KG1 (cell line): ENCODE data around the gene GAREM2.
"Not testable (repeated sequence)": the region's sequence is repeated elsewhere in the genome, so short reads cannot be mapped to it uniquely, and the experiment has no call there.

Experiments
- DNase-seq: peaks from one replicate; lab custom pipeline; 2025; lab: John Stamatoyannopoulos, UW

Gene GAREM2

DNA sequence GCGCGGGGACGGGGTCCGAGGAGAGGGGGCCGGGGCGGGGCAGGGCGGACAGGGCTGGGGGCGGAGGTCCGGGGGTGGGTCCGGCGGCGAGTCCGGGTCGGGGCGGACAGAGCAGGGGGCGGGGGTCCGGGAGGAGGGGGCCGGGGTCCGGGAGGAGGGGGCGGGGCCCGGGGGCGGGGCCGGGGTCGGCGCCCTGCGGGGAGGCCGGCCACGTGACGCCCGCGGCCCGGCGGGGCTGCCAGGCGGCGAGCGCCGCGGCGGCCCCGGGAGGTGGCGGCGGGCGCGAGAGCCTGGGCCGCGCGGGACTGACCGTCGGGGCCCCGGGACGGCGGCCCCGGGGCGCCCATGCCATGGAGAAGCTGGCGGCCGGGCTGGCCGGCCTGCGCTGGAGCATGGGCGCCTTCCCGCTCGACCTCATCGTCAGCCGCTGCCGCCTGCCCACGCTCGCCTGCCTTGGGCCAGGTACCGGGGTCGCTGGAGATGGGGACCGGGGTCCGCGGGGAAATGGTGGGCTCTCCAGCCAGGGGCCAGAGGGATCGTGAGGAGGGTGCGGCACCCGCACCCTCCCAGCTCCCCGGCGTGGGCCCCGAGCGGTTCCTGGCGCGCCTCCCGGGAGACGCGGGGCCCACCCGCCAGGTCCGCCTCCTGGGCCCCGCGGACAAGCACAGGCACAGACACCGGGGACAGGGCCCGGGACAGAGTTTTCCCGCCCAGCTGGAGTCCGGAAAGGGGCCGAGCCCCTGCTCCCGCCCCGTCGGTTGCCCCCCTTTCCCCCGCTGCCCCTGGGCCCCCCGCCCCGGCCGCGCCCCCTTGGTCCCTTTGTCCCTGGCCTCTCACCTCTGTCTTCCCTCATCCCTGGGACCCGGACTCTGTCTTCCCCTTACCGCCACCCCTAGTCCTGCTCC, at the start of gene GAREM2:
TSS of gene GAREM2 (plus strand) at position 218 of the 905 bp plus-strand sequence. CDS start at position 351, 133 bp downstream.
- no peak for DNase-seq

DNA sequence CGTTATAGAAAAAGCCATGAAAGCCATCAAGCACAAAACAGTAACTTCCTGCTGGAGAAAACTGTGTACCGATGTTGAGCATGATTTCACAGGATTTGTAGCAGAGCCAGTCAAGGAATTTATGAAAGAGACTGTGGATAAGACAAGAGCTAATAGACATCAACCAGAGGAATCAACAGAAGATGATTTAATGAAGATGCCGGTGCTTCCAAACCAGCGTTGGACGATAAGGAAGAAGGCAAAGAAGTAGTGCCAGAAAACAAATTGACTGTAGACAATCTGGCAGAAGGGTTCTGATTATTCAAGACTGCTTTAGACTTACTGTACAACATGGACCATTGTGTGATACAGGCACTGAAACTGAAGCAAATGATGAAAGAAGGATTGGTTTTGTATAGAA, 49.5 kb upstream of the GAREM2 start:
- DNase-seq, result no peak

DNA sequence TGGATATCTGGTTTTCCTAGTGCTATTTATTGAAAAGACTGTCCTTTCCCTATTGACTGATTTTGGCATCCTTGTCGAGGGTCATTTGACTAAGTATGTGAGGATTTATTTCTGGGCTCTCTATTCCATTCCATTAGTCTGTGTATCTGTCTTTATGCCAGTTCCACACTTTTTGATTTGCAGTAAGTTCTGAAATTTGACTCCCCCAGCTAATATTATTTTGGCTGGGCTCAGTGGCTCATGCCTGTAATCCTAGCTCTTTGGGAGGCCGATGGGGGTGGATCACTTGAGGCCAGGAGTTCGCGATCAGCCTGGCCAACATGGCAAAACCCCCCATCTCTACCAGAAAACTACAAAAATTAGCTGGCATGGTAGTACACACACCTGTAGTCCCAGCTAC, 46.8 kb upstream of the GAREM2 start:
- no peak for DNase-seq

DNA sequence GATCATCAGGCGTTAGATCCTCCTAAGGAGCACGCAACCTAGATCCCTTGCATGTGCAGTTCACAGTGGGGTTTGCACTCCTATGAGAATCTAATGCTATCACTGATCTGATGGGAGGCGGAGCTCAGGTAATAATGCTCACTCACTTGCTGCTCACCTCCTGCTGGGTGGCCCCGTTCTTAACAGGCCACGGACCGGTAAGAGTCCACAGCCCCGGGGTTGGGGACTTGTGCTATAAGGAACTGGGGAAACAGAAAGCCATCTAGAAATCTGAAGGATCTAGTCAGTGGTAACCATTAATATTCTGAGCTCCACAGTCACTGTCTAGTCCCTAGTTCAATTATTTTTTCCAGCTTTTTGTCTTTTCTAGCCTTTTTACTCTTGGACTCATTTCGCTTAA, 44.7 kb upstream of the GAREM2 start:
- no peak for DNase-seq

DNA sequence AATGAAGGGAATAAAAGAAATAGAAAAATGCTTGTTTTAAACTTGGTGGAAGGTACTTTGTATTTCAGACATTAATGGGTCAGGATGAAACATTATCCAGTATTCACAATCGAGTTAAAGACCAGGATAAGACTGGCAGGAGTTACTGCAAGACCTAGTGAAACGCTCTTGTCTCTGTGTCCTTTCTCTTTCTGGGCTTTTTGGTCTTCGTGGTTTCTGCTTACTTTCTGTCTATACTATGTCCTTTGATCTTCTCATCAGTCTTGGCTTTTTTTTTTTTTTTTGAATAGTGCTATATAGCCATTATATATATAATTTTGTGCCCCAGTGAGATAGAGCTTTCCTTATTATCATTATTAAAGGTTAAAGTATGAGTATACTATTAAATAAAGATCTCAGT, 42.1 kb upstream of the GAREM2 start:
- DNase-seq, result no peak

DNA sequence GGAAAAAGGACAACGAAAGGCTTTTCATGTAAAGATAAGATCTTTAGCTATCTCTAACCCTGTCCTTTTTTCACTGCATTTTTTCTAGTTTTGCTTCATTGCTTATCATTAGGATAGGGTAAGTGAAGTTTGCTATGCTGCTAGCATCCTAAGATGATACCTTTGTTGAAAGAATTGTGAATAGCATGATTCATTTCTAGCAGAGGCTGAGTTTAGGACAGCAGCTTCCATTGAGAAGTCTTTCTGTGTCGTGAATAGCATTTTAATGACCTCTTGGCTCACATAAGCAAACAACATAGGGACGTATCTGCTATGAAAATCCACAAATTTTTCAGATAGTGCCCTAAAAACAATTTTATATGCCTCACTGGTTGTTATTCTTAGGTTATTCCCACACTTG, 36.4 kb upstream of the GAREM2 start:
- DNase-seq, result no peak

DNA sequence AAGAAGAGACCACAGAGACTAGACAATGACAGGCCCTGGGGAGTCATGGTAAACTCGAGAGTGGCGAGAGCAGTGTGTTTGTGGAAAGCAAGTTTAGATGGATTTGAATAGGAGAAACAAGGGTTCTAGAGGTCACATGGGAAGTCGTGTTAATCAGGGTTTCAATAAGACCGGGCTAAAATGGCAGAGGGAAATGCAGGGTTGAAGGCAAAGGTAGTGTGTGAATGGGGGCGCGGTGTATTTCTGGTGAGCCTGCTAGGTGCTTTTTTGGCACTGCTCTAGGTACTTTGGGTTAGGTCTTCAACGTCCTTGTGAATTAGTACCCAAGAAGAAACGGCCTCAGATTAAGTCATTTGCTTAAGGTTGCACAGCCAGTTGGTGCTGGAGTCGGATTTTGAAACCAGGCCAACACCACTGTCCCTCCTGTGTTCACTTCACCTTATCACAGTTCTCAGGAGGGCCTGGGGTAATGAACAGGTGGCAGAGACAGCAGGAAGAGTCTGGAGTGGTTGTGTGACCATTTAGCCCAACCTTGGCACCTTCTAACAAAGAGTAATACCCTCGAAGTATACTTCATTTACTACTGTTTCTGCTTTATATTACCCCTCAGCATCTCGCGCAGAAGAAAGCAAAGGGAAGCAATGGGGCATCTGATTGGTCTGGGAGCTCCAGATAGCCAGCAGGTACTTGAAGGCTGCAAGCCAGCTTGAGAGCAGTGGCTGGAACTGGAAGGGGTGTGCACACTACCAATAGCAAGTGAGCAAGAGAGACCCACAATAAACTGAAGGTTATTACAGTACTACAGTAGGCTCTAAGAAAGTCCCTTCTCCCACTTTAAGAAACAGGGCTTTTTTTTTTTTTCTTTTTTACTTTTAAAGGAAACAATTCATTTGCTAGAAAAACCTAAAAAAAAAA, 33.4 kb upstream of the GAREM2 start:
- DNase-seq, result no peak

DNA sequence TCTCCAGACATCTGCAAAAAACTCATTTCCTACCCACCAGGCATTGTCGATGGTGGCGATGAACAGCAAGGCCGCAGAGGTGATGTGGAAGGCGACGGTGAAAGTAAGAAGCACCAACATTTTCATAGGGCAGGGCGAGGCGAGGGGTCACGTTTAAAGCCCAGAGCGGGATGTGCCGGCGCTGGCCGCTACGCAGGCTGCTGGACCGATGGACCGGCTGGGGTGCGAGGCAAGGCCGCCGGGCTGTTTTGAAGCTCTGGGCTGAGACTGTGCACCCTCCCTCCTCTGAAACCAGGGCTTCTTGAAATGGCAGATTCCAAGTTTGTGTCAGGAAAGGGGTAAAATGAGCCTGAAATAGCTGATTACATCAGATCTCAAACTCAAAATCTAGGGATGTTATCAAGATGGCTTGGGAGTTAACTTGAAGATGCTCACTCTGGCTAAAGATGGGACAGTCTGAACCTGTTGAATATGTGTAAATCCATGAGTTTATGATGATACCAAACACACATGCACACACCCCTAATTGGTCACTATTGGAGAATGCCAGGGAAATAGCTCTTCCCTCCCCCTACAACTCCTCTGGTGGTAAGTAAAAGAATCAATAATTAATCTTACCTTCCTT, 31.6 kb upstream of the GAREM2 start:
- DNase-seq, result no peak

DNA sequence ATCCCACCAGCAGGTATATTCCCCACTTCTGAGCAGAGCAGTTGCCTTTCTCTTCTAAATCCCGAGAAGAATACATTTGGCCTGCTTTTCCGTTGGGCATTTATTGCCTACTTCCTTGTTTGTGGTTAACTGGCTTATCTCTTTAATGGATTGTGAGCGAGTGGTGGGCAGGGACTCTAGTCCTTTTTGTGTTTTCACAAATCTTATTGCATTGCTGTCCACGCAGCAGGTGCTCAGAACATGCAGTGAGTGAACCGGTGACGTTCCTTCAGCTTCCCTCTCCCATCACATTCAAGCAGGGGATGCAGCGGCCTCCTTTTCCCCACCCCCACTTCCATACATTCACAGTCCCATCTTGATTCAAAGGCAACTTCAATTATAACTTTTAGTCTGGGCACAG, 28.9 kb upstream of the GAREM2 start:
- DNase-seq, result no peak

DNA sequence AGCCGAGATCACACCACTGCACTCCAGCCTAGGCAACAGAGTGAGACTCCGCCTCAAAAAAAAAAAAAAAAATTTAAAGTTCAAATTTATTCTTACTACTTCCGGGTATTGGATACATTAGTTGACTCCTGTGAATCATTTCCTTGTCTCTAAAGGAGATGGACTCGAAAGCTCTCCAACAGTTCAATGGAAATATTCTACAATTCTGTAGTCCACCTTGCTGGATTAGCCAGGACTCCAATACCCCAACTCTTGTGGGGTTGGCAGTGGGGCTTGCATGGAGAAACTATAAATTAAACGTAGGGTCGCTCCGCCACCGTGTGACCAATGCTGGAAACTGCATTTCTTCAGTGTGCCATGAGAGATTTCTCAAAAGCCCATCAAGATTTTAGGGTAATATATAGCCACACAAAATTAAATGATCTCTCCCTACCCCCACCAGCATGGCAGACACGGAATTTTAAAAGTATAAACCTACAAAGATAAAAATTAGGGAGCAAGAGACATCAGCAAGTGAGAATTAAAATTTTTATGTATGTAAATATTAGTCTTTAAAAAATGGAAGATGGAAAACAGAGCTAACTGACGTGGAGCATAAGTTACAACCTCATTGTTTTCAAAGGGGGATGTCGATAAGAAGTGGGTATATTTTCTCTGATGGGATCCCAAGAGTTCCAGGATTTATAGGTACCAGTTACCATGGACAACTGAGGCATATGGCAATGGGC, 27.8 kb upstream of the GAREM2 start:
- DNase-seq, result no peak

DNA sequence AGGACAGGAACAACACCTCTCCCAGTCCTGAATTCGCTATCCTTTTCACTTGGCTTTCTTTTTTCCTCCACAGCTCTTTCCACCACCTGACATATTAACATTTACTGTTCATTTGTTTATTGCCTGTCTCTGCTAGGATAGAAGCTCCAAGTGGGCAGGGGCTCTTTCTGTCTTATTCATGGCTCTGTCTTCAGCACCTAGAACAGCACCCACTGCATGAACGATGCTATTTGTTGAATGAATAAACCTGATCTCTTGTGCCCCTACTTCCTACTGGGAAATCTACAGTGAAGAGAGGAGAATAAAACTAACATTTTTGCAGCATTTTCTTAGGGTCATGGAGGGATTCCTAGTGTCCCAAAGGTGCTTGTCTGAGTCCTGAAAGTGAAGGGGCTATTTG, 24.4 kb upstream of the GAREM2 start:
- no peak for DNase-seq

DNA sequence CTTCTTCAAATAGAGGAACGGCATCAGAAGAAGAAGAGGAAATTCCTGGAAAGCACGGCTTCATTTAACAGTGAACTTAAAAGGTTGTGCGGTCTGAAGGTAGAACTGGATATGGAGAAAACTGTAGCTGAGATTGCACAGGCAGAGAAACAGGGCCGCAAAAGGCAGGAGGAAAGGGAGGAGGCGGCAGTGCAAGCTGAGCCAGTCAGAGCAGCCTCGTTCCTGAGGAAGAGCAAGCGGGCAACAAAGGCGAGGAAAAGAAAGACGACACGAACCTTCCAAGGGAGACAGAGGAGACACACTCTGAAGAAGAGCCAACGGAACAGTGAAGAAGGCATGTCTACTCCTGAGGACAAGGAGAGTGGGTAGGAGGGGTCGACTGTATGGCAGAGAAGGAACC, 22.6 kb upstream of the GAREM2 start:
- no peak for DNase-seq

DNA sequence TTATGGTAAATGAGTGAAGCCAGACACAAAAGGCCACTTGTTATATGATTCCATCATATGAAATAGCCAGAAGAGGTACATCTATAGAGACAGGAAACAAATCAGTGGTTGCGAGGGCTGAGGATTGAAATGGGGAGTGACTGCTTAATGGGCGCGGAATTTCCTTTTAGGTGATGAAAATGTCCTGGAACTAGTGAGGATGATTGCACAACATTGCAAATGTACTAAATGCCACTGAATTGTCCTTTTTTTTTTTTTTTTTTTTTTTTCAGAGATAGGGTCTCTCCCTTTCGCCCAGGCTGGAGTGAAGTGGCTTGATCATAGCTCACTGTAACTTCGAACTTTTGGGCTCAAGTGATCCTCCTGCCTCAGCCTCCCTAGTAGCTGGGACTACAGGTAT, 15.3 kb upstream of the GAREM2 start:
- no peak for DNase-seq

DNA sequence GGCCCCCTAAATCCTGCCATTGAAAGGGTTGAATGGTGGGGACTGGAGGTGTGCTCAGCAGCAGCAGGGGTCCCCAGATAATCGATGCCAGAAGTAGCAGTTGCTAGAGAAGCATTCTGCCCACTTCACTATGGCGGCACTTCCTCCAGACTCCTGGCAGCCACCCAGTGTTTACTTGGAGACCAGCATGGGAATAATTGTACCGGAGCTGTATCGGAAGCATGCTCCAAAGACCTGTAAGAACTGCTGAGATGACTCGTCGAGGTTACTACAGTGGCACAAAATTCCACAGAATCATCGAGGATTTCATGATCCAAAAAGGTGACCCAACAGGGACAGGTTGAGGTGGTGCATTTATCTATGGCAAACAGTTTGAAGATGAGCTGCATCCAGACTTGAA, 11.0 kb upstream of the GAREM2 start:
- DNase-seq, result no peak

DNA sequence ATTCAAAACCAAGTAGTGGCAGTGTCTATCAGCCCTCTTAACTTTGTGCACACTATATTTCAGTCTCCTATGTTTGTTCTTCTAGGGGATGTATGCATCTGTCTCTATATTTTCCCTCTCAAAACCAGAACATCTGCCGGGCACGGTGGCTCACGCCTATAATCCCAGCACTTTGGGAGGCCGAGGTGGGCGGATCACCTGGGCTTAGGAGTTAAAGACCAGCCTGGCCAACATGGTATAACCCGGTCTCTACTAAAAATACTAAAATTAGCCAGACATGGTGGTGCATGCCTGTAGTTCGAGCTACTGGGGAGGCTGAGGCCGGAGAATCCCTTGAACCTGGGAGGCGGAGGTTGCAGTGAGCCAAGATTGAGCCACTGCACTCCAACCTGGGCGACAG, 9.9 kb upstream of the GAREM2 start:
- DNase-seq, result no peak

DNA sequence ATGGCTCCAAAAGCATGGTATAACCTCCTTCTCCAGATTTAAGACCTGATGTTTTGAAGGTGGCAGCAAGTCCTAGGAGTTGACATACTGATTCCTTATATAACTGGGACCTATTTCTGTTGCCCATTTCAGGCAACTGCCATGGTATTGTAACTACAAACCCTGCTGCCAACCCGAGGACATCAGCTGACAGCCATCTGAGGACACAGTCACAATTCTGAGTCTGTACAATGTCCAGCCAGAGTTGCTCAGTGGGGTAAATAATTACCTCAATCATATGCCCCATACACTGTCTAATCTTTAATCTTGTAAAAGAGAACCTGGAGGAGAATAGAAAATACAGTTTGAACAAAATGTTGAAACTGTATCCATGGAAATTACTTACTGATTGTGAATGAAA, 8.7 kb upstream of the GAREM2 start:
- no peak for DNase-seq

DNA sequence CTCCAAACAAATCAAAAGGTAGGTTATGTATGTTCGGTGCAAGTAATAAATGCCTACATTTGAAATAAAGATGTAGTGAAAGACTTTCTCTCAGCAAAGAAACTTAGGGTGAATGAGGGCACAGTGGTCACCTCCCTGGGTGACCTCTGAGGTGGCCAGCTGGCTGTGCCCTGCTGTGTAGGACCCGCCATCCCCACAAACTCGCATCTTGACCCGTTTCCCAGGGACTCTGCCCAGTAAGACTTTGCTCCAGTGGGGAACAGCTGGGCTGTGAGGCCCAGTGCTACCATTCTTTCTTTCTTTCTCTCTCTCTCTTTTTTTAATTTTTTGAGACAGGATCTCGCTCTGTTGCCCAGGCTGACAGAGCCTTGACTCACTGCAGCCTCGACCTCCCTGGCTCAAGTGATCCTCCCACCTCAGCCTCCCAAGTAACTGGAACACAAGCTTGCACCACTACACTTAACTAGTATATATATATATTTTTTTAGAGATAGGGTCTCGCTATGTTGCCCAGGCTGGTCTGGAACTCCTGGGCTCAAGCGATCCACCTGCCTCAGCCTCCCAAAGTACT, 8.2 kb upstream of the GAREM2 start:
- no peak for DNase-seq

DNA sequence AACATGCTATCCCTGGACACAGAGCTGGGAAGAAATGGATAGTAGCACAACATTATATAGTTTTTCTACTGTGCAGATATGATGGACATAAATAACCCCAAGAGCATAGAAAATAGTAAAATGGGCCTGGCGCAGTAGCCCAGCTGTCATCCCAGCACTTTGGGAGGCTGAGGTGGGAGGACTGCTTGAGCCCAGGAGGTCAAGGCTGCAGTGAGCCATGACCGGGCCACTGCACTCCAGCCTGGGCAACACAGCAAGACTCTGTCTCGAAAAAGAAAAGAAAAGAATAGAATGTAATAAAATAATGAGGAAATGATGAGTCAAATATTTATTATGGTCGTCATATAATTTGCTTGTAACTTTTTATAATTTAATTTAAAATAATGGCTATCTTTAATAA, 7.5 kb upstream of the GAREM2 start:
- no peak for DNase-seq

DNA sequence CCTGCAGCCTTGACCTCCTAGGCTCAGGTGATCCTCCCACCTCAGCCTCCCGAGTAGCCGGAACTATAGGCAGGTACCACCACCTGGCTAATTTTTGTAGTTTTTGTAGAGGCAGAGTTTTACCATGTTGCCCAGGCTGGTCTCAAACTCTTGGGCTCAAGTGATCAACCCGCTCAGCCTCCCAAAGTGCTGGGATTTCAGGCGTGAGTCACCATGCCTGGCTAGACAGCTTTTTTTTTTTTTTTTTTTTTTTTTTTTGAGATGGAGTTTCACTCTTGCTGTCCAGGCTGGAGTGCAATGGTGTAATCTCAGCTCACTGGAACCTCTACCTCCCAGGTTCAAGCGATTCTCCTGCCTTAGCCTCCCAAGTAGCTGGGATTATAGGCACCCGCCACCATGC, 6.3 kb upstream of the GAREM2 start:
- DNase-seq, result not testable (repeated sequence)

DNA sequence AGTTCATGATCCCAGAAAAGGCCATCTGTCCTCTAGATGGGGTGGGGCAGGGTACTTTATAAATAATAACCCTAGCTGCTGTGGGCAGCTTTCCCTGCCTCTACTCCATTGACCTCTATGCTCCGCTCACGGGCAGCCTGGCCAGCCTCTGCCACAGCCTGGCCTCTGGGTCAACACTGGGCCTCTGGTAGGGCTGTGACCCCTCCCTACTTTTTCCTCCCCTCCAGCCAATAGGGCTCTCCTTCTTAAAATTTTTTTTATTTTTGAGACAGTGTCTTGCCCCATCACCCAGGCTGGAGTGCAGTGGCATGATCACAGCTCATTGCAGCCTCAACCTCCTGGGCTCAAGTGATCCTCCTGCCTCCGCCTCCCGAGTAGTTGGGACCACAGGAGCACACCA, 4.1 kb upstream of the GAREM2 start:
- DNase-seq, result no peak

DNA sequence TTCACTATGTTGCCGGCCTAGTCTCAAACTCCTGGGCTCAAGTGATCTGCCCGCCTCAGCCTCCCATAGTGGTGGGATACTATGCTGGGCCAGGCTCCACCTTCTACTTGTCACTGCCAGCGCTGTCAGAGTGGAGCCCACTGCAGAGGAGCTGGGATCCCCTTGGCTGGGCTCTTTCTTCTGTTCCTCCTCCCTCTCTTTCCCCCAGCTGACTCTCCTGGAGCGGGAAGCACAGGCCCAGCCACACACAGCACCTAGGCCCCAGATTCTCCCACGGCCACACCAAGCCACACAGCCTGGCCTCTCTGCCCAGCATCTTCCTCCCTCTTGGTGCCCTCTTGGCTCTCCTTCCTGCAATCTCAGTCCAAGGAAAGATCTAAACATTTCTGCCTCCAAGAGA, 3.7 kb upstream of the GAREM2 start:
- no peak for DNase-seq
